GM21515 (cell line): ENCODE results near the gene HDAC4.

Experiments
- ATAC-seq: cut with Tn5 transposase; IDR thresholded peaks from one replicate; pipeline ENCODE4 v1.9.1; 2021; ENCODE audit not compliant: unreplicated experiment

HDAC4 gene

DNA sequence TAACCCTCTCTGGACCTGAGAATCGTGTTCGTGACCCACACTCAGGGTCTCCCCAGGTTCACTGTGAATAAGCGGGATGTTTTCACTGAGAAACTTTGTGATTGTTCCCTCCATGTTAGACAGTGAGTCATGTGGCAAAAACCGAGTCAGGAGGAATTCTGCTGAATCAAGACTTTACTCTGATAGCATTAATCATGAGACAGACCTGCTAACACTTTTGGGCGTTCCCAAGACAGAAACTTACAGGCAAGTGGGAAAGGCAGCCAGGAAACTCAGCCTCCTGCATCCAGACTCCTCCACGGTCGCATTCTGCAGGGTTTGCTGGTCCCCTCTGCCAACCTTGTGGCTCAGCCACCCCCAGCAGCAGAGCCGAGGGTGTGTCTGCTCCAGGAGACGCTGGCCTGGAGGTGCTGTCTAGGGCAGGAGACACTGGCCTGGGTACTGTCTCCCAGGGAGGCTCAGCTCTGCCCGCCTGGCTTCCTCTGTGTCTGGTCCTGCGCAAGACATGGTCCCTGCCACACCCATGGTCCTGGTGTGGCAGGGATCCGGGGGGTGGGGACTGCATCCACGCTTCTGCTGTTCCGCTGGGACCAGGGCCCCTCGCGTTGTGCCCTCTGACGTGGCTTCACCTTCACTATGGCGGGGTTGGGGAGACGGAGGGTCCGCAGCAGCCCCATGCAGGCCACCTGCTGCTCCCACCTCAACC is 375.6 kb downstream of the HDAC4 start:
- no peak for ATAC-seq

DNA sequence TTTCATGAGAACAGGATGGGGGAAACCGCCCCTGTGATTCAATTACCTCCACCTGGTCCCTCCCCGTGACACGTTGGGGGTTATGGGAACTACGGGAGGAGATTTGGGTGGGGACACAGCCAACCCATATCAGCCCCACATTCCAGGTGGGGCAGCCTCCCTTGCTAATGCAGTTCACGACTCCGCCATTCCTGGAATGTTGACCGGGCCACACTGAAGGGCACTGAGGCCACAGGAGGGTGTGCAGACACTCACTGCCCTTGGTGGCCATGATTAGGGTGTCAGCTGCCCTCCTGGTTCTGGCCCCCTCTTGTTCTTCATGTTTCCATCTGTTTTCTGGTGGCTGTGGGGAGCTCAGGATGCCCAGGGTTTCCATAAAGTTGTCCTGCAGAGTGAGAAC is 376.6 kb downstream of the HDAC4 start:
- ATAC-seq = no peak

DNA sequence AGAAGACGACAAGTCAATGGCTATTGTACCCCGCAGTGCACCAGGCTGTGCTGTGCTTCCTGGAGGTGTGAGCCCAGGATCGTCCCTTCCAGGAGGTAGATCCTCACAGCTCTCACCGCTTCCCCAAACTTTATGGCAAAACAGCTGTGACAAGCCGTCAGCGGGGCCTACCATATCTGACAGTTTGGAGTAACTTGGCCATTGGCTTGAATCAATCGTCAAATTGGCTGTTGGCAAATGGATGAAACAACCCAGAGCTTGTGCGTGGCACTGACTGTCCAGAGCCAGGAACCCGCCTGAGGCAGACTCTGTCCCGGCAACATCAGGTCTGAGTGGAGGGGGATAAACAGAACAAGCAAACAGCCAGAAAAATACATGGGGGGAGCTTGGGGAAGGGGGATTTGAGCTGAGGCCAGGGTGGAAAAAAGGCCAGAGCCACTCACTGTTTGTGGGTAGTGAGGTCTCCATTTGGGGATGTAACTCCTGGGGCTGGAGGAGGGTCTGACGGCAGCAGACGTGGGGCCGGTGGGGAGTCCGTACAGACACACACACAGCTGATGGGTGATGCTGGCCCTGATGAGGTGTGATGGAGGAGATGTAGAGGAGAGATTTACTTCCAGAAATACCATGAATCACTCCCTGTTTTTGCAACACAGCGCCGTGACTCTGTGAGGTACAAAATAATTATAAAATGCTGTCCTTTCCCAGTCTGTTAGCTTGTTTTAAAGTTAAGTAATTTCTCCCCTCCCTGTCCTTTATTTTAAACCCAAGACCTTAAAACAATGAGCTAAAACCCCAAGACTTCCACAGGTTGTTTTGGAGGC is 378.2 kb downstream of the HDAC4 start:
- no peak for ATAC-seq

DNA sequence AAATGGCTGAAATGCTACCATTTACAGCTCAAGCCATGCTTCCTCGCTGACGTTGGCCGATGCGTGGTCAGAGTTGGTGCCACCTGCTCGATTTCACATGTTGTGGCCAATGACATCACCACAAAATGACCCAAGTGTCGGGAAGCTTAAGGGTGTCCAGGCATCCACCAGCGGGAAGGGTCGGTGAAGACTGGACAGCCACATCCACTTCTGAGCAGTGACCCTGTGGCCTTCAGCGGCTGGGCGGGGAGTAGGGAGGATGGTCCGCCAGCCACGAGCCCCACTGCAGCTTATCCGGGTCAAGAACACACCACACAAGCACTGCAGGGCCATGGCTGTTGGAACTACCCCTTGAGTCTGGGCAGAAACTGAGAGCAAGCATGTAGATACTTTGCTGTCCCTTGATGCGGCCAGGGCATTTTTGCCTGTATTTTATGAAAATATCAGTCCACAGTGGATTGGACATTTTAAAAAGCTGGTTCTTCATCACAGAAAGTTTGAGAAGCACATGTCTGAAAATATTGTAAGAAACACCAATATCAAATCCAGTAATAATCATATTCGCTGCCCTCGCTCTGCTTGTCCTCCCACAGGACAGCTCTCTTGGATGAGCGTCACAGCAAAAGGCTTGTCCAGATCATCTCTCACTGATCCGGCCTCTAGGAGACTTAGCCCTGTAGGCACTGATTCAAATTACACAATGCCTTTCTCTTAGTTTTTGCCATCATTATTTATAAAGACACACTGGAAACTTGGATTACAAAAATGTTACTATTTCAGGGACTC is 379.0 kb downstream of the HDAC4 start:
- no peak for ATAC-seq

DNA sequence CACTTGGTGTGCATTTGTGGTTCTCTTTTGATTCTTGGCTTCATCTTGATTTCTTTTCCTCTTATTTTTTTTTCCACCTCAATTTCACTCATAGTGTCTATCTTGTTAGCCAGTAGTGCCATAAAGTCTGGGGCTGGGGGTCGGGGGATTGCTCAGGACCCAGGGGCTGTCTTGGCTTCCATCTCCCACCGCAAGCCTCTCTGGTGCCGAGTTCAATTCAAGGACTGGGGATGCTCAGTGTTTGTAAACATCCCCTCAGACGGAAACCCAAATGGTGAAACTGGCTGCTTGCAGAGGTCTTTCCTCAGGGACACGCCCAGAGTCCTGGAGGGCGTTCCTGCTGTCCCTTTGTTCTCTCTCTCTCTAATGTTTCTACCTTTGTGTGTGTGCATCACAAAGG is 379.6 kb downstream of the HDAC4 start:
- no peak for ATAC-seq

DNA sequence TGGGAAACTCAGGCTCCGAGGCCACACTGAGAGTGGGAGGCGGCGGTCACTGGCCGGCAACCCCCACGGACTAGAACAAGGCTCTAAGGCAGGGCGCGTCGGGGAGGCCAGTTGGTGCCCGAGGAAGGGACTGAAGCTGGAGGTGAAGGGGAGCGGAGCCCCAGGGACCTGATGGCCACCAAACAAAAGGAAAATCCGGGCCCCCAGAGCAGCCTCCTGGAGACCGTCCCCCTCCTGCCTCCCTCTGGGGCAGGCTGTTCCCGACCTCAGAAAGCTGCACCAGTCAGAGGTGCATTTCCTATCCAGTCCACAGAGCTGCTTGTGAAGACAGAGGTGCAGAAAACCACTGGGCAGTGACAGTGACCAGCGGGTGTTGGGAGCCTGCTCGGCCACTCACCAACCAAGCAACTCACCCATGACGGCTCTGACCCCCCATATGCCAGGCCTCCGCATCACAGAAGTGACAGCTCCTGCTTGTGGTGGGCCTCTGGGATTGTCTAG is 380.2 kb downstream of the HDAC4 start:
- ATAC-seq = no peak

DNA sequence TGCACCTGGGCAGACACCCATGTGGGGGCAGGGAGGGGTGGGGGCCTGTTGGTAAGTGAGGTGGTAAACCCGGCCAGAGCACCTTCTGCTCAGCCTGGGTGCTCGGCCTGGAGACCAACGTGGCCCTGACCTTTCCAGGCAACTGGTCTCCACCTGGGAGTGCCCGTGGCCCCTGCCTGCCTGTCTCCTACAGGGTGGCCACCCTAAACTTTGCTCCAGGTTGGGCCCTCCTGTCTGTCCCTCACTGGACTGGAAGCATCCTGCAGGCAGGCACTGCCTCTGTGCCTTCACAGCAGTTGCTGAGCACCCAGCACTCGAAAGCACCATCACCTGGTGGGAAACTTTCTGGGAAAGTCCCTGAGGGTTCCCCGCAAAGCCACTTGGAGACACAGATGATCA is 381.6 kb downstream of the HDAC4 start:
- no peak for ATAC-seq

DNA sequence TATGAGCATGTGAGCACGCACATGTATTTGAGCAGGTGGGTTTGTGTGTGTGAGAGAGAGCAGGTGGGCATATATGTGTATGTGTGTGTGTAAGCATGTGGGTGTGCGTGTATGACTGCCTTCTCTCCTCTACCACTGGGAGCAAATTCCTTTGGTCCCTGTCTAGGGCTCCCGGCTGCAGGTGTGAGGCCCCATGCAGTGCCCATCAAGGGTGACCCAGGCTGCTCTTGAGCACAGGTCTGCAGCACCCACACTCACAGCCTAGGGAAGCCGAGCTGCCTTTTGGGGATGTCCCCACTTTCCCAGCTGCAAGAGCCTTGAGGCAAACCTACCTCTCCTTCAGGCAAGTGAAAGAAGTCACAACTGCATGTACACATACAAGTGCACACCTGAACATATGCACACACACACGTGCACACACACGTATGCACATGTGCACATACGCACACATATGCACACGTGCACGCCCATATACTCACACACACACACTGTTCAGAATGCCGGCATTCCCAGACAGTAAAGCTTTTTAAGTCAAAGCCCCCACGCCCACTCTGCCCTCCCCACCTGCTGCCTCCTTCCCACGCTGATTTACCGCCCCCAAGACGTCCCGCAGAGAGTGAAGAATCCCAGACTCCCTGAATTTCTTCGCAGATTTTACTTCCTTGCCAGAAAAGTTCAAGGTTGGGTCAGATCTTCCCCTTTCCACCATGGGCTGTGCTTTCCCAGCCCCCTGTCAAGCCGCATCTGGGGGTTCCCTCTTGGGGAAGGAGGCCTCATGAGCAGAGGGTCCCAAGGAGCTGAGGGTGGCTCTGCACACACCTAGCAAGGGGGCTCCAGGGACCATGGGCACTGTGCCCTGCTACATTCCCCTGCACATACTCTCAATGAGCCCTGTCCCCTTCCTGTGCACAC is 382.3 kb downstream of the HDAC4 start:
- ATAC-seq = no peak

DNA sequence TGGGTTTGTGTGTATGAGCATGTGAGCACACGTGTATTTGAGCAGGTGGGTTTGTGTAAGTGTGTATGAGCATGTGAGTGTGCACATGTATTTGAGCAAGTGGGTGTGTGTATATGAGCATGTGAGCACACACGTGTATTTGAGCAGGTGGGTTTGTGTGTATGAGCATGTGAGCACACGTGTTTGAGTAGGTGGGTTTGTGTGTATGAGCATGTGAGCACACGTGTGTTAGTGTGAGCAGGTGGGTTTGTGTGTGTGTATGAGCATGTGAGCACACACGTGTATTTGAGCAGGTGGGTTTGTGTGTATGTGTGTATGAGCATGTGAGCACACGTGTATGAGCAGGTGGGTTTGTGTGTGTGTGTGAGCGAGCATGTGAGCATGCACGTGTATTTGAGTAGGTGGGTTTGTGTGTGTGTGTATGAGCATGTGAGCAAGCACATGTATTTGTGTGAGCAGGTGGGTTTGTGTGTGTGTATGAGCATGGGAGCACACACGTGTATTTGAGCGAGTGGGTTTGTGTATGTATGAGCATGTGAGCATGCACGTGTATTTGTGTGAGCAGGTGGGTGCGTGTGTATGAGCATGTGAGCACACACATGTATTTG is 383.2 kb downstream of the HDAC4 start:
- no peak for ATAC-seq

DNA sequence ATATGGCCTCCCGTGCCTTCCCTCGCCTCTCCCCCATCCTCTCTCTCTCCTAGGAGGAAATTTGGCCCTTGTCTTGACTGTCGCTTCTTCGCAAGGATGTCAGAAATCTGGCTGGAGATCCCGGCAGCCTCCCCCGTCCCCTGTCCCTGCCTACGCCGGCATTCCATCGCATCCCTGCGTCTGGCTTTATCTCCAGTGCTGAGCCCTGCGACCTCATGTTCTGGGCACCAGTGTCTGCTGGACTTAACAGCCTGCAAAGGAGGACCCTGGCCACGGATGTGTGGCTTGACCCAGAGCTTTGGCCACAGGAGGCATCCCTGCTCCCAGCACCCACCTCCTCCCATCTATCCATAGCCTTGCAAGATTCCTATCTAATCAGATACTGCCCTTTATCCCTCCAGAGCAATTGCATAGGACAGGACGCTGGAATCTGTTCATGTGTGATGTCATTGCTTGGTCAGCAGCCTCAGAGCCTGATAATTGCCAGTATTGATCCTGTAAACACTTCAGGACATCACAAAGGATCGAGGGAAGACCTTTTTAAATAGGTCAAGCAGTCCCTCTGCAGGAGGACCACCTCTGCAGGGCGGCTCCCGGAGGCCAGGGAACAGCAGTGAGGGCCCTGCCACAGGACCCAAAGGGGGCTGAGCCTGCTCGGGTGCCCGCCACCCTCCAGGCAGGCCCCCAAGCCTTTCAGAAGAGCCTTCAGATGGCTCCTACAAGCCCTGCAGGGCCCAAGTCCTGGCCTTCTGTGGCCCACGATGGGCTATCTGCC is 384.7 kb downstream of the HDAC4 start:
- no peak for ATAC-seq

DNA sequence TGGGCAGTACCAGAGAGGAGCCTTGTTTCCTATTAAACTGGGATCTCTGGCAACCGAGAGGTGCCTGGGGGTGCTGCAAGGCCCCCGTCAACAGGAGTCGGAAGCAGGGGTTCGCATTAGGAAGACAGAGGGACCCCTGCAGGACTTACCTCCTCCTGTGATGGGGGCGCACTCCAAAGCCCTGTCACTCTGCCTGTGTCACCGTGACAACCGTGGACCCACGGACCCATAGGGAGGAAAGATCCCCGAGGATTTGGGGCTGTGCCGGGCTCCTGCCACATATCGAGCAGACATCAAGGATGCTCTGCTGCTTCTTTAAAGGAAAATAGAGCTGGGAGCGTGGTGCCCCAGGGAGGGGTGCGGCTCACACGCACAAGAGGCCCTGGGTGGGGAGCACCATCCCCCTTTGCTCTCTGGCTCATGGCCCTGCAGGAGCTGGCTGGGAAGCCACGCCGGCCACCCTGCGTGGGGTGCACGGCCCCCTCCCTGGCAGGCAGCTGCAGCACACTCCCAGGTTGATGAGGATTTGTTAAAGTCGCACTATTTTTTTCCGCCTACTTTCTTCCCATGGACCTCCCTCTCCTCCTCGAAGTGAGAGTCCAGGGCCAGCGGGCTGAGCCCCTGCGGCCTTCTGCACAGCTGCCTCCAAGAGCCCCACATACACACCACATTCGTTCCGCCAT is 385.5 kb downstream of the HDAC4 start:
- ATAC-seq = no peak

DNA sequence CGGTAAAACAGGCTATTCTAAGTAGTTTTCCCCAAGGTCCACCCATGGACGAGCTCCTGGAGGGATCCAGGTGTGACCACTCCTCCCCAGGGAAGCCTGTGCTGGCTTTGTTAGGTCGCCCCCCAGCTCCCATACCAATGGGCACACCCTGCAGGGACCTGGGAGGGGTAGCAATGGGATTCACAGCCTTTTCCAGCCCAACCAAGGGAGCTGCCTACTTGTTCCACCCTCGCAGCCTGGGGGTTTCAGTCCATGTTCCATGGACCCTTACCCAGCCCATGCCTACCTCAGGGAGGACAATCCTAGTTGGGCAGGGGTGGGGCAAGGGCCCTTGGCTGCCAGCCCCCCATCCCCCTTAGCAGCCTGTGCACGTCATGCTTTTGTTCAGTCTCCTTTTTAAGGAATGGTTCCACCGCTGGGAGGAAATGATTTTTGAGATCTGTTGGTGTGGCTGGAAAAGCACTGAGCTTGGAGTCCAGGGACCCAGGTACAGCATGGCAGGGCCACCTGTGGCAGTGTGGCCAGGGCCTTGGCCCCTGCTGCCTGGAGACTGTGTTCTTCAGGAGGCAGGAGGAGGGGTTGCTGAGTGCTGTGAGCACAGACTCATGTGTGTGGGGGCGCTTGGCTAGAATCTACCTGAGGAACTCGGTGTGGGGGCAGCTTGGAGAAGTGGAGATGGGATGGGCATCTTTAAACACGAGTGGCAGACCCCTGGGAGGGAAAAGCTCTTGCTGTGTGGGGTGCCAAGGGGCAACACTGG is 386.2 kb downstream of the HDAC4 start:
- no peak for ATAC-seq

DNA sequence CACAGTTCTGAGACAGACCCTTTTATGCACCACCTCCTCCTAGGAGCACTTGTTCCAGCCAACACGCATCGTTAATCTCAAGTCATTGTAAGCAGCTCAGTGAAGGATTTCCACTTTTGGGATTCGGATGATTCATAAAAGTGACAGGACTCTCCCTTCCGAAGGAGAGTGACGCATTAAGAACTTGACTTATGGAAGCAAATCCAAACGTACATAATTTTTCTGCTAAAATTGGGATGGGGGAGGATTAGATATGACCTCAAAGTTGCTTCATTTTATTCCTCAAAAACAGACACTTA is 387.2 kb downstream of the HDAC4 start:
- no peak for ATAC-seq

DNA sequence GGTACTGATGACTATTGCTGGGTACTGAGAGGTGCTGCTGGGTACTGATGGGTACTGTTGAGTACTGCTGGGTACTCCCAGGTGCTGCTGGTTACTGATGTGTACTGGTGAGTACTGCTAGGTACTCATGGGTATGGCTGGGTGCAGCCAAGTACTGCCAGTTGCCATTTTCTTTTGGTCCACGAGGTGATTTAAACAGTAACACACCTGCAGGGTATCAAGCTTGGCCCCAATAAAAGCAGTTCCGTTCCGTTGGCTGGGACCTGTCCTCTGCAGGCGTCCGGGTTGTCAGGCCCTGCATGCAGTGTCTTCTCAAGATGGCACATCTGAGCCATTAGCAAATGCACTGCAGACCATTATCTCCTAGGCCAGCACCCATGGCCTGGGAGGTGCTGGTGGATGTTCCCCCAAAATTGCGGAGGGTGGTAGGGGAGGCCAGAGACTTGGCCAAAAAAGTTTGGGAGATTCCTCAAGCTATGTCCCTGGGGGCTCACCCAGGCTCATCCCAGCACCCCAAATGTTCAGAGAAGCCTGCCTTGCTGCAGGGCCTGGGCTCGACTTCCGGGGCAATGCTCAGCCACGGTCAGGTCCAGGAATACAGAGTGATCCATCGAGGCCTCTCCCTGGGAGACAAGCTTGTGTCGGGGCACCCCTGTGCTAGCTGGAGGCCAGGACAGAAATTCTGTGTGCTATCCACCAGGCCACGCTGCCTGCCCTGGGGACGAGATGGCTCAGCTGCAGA is 387.7 kb downstream of the HDAC4 start:
- no peak for ATAC-seq

DNA sequence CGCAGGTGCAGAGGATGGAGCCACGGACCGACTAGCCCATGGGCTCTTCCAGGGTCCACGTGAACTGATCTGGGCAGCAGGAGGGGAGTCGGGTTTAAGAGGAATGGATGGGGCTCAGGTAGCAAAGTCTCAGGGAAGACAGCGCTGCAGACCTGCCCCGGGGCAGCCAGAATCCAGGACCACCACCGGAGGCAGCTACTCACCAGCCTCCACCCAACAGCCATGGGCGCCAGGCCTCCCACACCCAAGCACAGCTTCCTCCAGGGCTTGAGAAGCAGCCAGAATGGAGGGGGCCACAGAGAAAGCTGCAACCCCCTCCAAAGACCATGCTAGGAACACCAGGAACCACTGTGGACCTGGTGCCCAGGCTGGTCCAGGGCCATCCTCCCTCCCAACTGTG is 388.6 kb downstream of the HDAC4 start:
- no peak for ATAC-seq

DNA sequence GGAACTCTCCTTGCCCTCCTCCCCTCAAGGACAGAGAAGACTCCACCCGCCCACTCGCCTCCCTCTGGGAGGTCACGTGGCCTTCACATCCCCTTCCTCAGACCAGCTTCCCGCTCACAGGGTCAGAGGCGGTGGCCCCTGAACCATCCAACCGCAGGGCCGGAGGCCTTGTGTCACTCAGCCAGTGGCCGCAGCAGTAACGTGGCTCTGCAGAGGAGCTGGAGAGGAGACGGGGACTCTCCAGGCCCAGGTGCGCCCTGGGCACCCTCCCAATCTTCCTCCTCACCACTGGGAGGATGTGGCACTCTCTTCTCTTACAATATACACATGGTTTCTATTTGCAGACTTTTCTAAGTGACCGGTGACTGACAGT is 391.2 kb downstream of the HDAC4 start:
- ATAC-seq = no peak

DNA sequence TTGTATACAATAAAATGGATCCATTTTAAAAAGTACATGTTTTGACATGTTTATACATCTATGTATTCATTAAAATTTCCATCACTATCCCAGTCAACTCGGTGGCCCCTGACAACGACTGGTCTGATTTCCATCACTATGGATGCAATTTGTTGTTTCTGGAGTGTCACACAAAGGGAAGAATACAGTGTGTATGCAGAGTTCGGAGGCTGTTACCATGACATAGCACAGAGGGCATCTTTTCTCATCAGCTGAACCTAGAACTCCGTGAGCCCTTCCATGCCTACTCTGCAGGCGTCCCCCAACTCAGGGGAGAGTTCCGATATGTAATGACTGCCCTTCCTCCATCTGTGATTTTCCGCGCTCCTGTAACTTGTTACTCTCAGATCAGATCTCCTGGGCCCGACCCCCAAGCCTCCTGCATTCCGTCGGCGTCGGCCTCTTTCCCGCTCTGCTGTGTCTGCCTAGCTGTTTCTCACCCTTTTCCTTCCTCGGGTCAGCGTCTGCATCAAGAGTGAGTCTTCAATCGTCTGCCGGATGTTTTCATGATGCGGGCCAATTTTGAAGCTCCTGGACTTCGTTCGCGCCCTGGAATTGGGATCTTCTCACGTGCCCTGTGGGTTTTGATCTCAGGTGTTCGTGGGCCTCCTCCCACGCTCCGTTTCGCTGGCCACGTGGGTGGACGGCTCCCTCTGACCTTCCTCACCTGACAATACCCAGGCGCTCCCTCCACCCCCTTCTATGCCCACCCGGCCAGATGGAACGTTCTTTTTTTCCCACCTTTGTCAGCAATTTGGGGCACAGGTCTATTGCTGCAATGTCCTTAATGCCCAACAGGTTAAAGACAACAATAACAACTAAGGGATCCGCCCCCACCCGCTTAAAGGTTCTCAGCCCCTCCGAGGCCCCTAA is 391.9 kb downstream of the HDAC4 start:
- no peak for ATAC-seq
